Ascending aorta (tissue), 2 donors: ENCODE results near the gene LETM1. TPM values are rescaled to one million over a fixed set of nuclear protein-coding genes. Genes with fewer than 3 reads are reported as not detected.

ENCODE experiments used
- DNase-seq, 2 donors: peaks; one replicate each; pipeline ENCODE4 v3.0.0-alpha.2; 2019; ENCODE audit warnings: low spot score in 2 of 2
- H3K27ac ChIP-seq, 2 donors: fragments of 200-600 bp; sonication (generic); one replicate each; pipeline ENCODE4 v1.5.1; 2016 to 2017; ENCODE audit warnings: mild to moderate bottlenecking in 1 of 2
- H3K27me3 ChIP-seq: fragments of 200-600 bp; sonication (generic); one replicate; pipeline ENCODE4 v1.5.1; 2017
- H3K36me3 ChIP-seq, 2 donors: fragments of 200-600 bp; sonication (generic); one replicate each; pipeline ENCODE4 v1.5.1; 2016
- H3K4me1 ChIP-seq, 2 donors: fragments of 200-600 bp; sonication (generic); one replicate each; pipeline ENCODE4 v1.5.1; 2016 to 2017; ENCODE audit warnings: mild to moderate bottlenecking in 1 of 2
- H3K4me3 ChIP-seq, 2 donors: fragments of 200-600 bp; sonication (generic); one replicate each; pipeline ENCODE4 v1.5.1; 2016 to 2017; ENCODE audit warnings: mild to moderate bottlenecking in 1 of 2
- H3K9me3 ChIP-seq, 2 donors: fragments of 200-600 bp; sonication (generic); one replicate each; pipeline ENCODE4 v1.5.1; 2016
- intact Hi-C: fragments of 100-400 bp; cut with DNase I; formaldehyde crosslinking; loops from one replicate; pipeline ENCODE4 v1.15.1; 2023
- total RNA-seq: library from RNA; depleted of rRNA; stranded (reverse); fragments of >200 nt; gene quantifications from one replicate; pipeline ENCODE4 v1.1.0, GENCODE V29; 2016
- TF ChIP-seq, protein P1 (sequence below), 3 experiments: fragments of 200-600 bp in 2 of 3; fragments of 450-650 bp in 1 of 3; sonication (generic) in 2 of 3; IDR thresholded peaks; one replicate each; pipeline ENCODE4 v1.5.1; 2016 to 2019; ENCODE audit warnings: antibody characterized with exemption in 3 of 3, mild to moderate bottlenecking in 1 of 3, moderate library complexity in 1 of 3

The LETM1 gene
- total RNA-seq, 1 donor from 2014 or later, result 37.7 TPM

GRCh38 chr4:1873291-1873690 is 17.3 kb upstream of the LETM1 start:
- no peaks in the 10 kb centered on the region for H3K27me3 ChIP-seq
- TF ChIP-seq, protein P1, sequence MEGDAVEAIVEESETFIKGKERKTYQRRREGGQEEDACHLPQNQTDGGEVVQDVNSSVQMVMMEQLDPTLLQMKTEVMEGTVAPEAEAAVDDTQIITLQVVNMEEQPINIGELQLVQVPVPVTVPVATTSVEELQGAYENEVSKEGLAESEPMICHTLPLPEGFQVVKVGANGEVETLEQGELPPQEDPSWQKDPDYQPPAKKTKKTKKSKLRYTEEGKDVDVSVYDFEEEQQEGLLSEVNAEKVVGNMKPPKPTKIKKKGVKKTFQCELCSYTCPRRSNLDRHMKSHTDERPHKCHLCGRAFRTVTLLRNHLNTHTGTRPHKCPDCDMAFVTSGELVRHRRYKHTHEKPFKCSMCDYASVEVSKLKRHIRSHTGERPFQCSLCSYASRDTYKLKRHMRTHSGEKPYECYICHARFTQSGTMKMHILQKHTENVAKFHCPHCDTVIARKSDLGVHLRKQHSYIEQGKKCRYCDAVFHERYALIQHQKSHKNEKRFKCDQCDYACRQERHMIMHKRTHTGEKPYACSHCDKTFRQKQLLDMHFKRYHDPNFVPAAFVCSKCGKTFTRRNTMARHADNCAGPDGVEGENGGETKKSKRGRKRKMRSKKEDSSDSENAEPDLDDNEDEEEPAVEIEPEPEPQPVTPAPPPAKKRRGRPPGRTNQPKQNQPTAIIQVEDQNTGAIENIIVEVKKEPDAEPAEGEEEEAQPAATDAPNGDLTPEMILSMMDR (IDR thresholded peaks at IDR 0.05), result no peak
- H3K4me1 ChIP-seq, result peaks cover 4 to 5% of the 10 kb centered on the region in 2 donors
- peak overlapping the region in 1 of 2 donors; percentile 99 for H3K4me3 ChIP-seq
- H3K9me3 ChIP-seq, result no peaks in the 10 kb centered on the region
- H3K36me3 ChIP-seq, result no peaks in the 10 kb centered on the region
- no peak for DNase-seq
- peak overlapping the region in 1 of 2 donors; percentile 27 for H3K27ac ChIP-seq
- intact Hi-C loops, result loop anchor here (5.0 to 10.0 kb wide), 6 partner anchors 291 to 1419 kb away; partner anchors contain the start of genes CTBP1, MXD4, RGS12 and UVSSA

GRCh38 chr4:1872870-1873269 is 16.9 kb upstream of the LETM1 start:
- Histone ChIP-seq H3K36me3 (no peaks in the 10 kb centered on the region), H3K27ac (peak overlapping the region in 1 of 2 donors; percentile 27), H3K4me1 (peaks cover 4 to 5% of the 10 kb centered on the region in 2 donors), H3K27me3 (no peaks in the 10 kb centered on the region), H3K9me3 (no peaks in the 10 kb centered on the region), H3K4me3 (peak overlapping the region in 1 of 2 donors; percentile 99)
- TF ChIP-seq, protein P1 (IDR thresholded peaks at IDR 0.05), result no peak
- no peak for DNase-seq
- intact Hi-C loops, result loop anchor here (5.0 to 10.0 kb wide), 6 partner anchors 291 to 1419 kb away; partner anchors contain the start of genes CTBP1, MXD4, RGS12 and UVSSA

DNA sequence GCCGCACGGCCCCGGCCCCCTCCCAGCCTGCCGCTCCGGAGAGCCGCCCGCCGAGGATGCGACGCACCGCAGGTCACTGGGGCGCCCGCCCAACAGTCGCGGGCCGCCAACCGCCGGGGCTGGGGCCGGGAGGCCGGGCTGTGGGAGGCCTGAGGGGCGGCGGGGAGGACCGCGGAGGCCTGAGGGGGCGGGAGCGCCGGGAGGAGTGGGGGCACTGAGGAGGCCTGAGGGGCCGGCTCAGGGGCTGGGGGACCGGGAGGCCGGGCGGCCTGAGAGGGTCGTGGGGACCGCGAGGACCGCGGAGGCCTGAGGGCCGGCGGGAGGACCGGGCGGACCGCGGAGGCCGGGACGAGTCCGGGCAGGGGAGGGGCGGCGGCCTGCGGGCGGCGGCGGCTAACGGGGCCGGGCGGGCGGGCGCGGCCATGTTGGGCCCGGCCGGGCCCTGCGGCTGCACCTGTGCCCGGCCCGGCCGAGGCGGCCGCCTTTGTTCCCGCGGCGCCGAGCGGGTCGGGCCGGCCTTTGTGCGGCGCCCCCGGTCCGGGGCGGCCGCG is 15.6 kb upstream of the LETM1 start:
- Histone ChIP-seq H3K36me3 (no peaks in the 10 kb centered on the region), H3K9me3 (no peaks in the 10 kb centered on the region), H3K4me3 (peak overlapping the region; percentile 99 to 100), H3K27me3 (no peaks in the 10 kb centered on the region), H3K27ac (peak overlapping the region; percentile 91 to 99), H3K4me1 (peaks cover 4 to 5% of the 10 kb centered on the region in 2 donors)
- intact Hi-C loops, result loop anchor here (2.0 to 10.0 kb wide), 8 partner anchors 151 to 1421 kb away; partner anchors contain the start of genes CTBP1, MXD4, RGS12 and SLBP
- no peak for DNase-seq
- TF ChIP-seq, protein P1 (IDR thresholded peaks at IDR 0.05), result no peak

DNA sequence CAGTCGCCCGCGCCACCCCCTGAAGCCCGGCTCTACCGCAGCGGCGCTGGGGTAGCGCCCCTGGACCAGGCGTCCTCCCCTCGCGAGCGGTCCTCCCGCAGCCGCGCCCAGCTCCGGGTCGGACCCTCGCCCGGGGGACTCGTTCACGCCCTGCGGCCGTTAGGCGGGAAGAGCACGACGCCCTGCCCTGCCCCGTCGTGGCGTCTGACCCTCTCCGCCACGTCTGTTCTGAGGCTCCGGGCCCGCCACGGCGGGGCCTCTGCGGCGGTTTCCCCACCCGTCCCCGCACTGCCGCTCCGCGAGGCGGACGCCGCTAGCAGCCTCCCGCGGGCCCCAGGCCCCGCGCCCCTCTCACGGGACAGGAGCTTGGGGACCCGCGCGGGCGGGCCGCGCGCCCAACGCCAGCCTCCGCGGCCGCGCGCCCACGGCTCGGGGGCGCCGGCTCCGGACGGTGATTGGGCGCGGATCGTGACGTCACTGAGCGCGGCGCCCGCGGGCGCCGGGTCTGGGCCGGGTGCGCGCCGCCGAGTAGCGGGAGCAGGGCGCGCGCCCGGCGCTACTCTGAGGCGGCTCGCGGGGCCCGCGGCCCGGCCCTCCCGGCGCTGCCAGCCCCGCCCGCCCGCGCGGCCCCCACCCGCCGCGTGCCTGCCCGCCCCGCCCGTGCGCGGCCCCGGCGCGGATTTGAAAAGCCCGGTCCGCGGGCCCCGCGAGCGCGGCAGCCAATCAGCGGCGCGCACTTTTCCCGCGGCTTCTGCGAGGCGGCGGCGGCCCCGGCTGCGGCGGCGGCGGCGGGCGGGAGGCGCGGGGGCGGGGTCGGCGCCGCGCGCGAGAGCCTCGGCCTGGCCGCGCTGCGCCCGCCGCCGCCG is 14.9 kb upstream of the LETM1 start, which contains the start of gene NSD2:
Gene NSD2 (plus strand): TSS at position 816 of the 866 bp plus-strand sequence. CDS start 29,262 bp downstream, outside the sequence.
- no peaks in the 10 kb centered on the region for H3K27me3 ChIP-seq
- H3K4me3 ChIP-seq, result peak within 1 kb of the TSS; percentile 99 to 100
- no peaks in the 10 kb centered on the region for H3K9me3 ChIP-seq
- TF ChIP-seq, protein P1 (IDR thresholded peaks at IDR 0.05), result no peak
- intact Hi-C loops, result loop anchor here (1.0 to 10.0 kb wide), 10 partner anchors 15 to 1421 kb away; partner anchors contain the start of genes CTBP1, LETM1, MXD4 and RGS12
- no peaks in the 10 kb centered on the region for H3K36me3 ChIP-seq
- peaks cover 4 to 5% of the 10 kb centered on the region in 2 donors for H3K4me1 ChIP-seq
- peak; percentile 35 to 93 for DNase-seq
- H3K27ac ChIP-seq, result peak within 1 kb of the TSS; percentile 98 to 99

- H3K36me3 ChIP-seq, result no peaks in the 10 kb centered on the region
- intact Hi-C loops, result loop anchor here (1.0 to 10.0 kb wide), 10 partner anchors 14 to 1422 kb away; partner anchors contain the start of genes CTBP1, LETM1, MXD4 and RGS12
These were observed 14.3 kb upstream of the LETM1 start for GRCh38 chr4:1870328-1870577.

More at GRCh38 chr4:1870328-1870577, 14.3 kb upstream of the LETM1 start:
- H3K4me3 ChIP-seq, result peak overlapping the region; percentile 91 to 94
- peak overlapping the region; percentile 98 for H3K27ac ChIP-seq
- H3K27me3 ChIP-seq, result no peaks in the 10 kb centered on the region
- TF ChIP-seq, protein P1 (IDR thresholded peaks at IDR 0.05), result no peak
- peaks cover 4 to 5% of the 10 kb centered on the region in 2 donors for H3K4me1 ChIP-seq
- H3K9me3 ChIP-seq, result no peaks in the 10 kb centered on the region
- DNase-seq, result peak; percentile 42 to 91
